H9 (cell line): ENCODE data around the gene BOLA3. TPM values are rescaled to one million over a fixed set of nuclear protein-coding genes. Genes with fewer than 3 reads are reported as not detected.

Experiments used
- DNase-seq: peaks from one replicate; pipeline ENCODE4 v3.0.0-alpha.2; 2017
- H2AFZ ChIP-seq: one replicate; pipeline ENCODE4 v1.6.1; 2013; ENCODE audit warnings: mild to moderate bottlenecking, low read length, control low read depth, moderate library complexity
- H2AK5ac ChIP-seq: 2 replicates; pipeline ENCODE4 v1.6.1; 2013; ENCODE audit warnings: low read length, control low read depth, mixed read lengths; ENCODE audit not compliant: insufficient read length
- H2BK120ac ChIP-seq: one replicate; pipeline ENCODE4 v1.6.1; 2013; ENCODE audit warnings: low read depth, mild to moderate bottlenecking, low read length, control low read depth, inconsistent platforms; ENCODE audit not compliant: poor library complexity, severe bottlenecking
- H2BK12ac ChIP-seq: 2 replicates; pipeline ENCODE4 v1.6.1; 2013; ENCODE audit warnings: low read length, control low read depth, mixed read lengths, low read depth; ENCODE audit not compliant: insufficient read length
- H2BK15ac ChIP-seq: 2 replicates; pipeline ENCODE4 v1.6.1; 2013; ENCODE audit warnings: low read depth, low read length, control low read depth
- H2BK20ac ChIP-seq: one replicate; pipeline ENCODE4 v1.6.1; 2013; ENCODE audit warnings: low read depth, mild to moderate bottlenecking, low read length, control low read depth, inconsistent platforms; ENCODE audit not compliant: poor library complexity, severe bottlenecking
- H2BK5ac ChIP-seq: 2 replicates; pipeline ENCODE4 v1.6.1; 2013; ENCODE audit warnings: low read length, control low read depth, mixed read lengths; ENCODE audit not compliant: insufficient read length
- H3K14ac ChIP-seq: 2 replicates; pipeline ENCODE4 v1.6.1; 2013; ENCODE audit warnings: low read length, control low read depth; ENCODE audit not compliant: insufficient read depth
- H3K18ac ChIP-seq: 2 replicates; pipeline ENCODE4 v1.6.1; 2013; ENCODE audit warnings: low read depth, mild to moderate bottlenecking, mixed read lengths, low read length, control low read depth; ENCODE audit not compliant: insufficient read length
- H3K23ac ChIP-seq: 2 replicates; pipeline ENCODE4 v1.6.1; 2013; ENCODE audit warnings: low read length, control low read depth, mixed read lengths, low read depth; ENCODE audit not compliant: insufficient read length
- H3K23me2 ChIP-seq: 2 replicates; pipeline ENCODE4 v1.6.1; 2013; ENCODE audit warnings: low read depth, mild to moderate bottlenecking, mixed read lengths, low read length, control low read depth; ENCODE audit not compliant: insufficient read length, poor library complexity, severe bottlenecking
- H3K27ac ChIP-seq: 2 replicates; pipeline ENCODE4 v1.5.1; 2013; ENCODE audit warnings: low read length, control low read depth, mixed read lengths, low read depth; ENCODE audit not compliant: insufficient read length
- H3K27me3 ChIP-seq: 2 replicates; pipeline ENCODE4 v1.6.1; 2013; ENCODE audit warnings: low read length, control low read depth, inconsistent platforms; ENCODE audit not compliant: insufficient read depth
- H3K4ac ChIP-seq: 2 replicates; pipeline ENCODE4 v1.6.1; 2013; ENCODE audit warnings: low read depth, mild to moderate bottlenecking, control low read depth, inconsistent platforms, low read length, moderate library complexity
- H3K4me1 ChIP-seq: 2 replicates; pipeline ENCODE4 v1.6.1; 2013; ENCODE audit warnings: low read length, control low read depth, inconsistent platforms; ENCODE audit not compliant: insufficient read depth
- H3K4me2 ChIP-seq: 2 replicates; pipeline ENCODE4 v1.6.1; 2013; ENCODE audit warnings: low read length, control low read depth, mixed read lengths; ENCODE audit not compliant: insufficient read length, insufficient read depth
- H3K56ac ChIP-seq: 2 replicates; pipeline ENCODE4 v1.6.1; 2013; ENCODE audit warnings: low read depth, mild to moderate bottlenecking, mixed read lengths, low read length, control low read depth; ENCODE audit not compliant: insufficient read length
- H3K79me1 ChIP-seq: 2 replicates; pipeline ENCODE4 v1.6.1; 2013; ENCODE audit warnings: low read depth, mild to moderate bottlenecking, moderate library complexity, low read length, control low read depth, inconsistent platforms; ENCODE audit not compliant: insufficient read depth, poor library complexity, severe bottlenecking
- H3K79me2 ChIP-seq: 2 replicates; pipeline ENCODE4 v1.6.1; 2013; ENCODE audit warnings: low read length, control low read depth, inconsistent platforms; ENCODE audit not compliant: insufficient read depth
- H3K9ac ChIP-seq: 2 replicates; pipeline ENCODE4 v1.6.1; 2013; ENCODE audit warnings: low read length, control low read depth, mixed read lengths; ENCODE audit not compliant: insufficient read length; ENCODE audit errors: extremely low read depth
- H3K9me3 ChIP-seq: one replicate; pipeline ENCODE4 v1.6.1; 2013; ENCODE audit warnings: low read depth, low read length, inconsistent platforms; ENCODE audit not compliant: control insufficient read depth
- H3T11ph ChIP-seq: one replicate; pipeline ENCODE4 v1.6.1; 2013; ENCODE audit warnings: mild to moderate bottlenecking, low read length, control low read depth, inconsistent platforms
- H4K20me1 ChIP-seq: one replicate; pipeline ENCODE4 v1.6.1; 2013; ENCODE audit not compliant: control insufficient read depth, insufficient read length, insufficient read depth
- H4K5ac ChIP-seq: 2 replicates; pipeline ENCODE4 v1.6.1; 2013; ENCODE audit warnings: low read depth, mild to moderate bottlenecking, mixed read lengths, low read length, control low read depth; ENCODE audit not compliant: insufficient read length
- H4K8ac ChIP-seq: replicated peaks from 2 replicates; pipeline ENCODE4 v1.6.1; 2013; ENCODE audit warnings: low read length, control low read depth, mixed read lengths, low read depth; ENCODE audit not compliant: insufficient read length
- H4K91ac ChIP-seq: 2 replicates; pipeline ENCODE4 v1.6.1; 2013; ENCODE audit warnings: low read depth, mild to moderate bottlenecking, moderate library complexity, mixed read lengths, low read length, control low read depth; ENCODE audit not compliant: insufficient read length
- H3K27ac Mint-ChIP-seq, 3 experiments: 2 replicates in 2 of 3; 3 replicates in 1 of 3; pipeline ENCODE4 v1.8.0; 2020 to 2021; ENCODE audit warnings: mixed read lengths in 3 of 3, mild to moderate bottlenecking in 1 of 3, moderate library complexity in 1 of 3
- H3K27me3 Mint-ChIP-seq: 2 replicates; pipeline ENCODE4 v1.8.0; 2021; ENCODE audit warnings: low read depth, mild to moderate bottlenecking, moderate library complexity, mixed read lengths
- H3K36me3 Mint-ChIP-seq, 3 experiments: 2 replicates in 2 of 3; 3 replicates in 1 of 3; pipeline ENCODE4 v1.8.0; 2020 to 2021; ENCODE audit warnings: low read depth in 3 of 3, mixed read lengths in 3 of 3; ENCODE audit not compliant: insufficient read depth in 1 of 3
- H3K4me1 Mint-ChIP-seq, 2 experiments: 2 replicates each; pipeline ENCODE4 v1.8.0; 2020; ENCODE audit warnings: mixed read lengths in 2 of 2
- H3K4me3 Mint-ChIP-seq, 2 experiments: 2 replicates in 1 of 2; 3 replicates in 1 of 2; pipeline ENCODE4 v1.8.0; 2020 to 2021; ENCODE audit warnings: mild to moderate bottlenecking in 2 of 2, mixed read lengths in 2 of 2, moderate library complexity in 1 of 2
- H3K9me3 Mint-ChIP-seq, 2 experiments: 2 replicates in 1 of 2; 3 replicates in 1 of 2; pipeline ENCODE4 v1.8.0; 2020; ENCODE audit warnings: mild to moderate bottlenecking in 2 of 2, mixed read lengths in 2 of 2, moderate library complexity in 1 of 2
- WGBS: extraction: QIAGEN DNeasy Blood & Tissue Kit; methylation state at CpG from one replicate; pipeline ENCODE4 v1.1.7; 2013; ENCODE audit warnings: missing lambda C conversion rate, low lambda C conversion rate, mixed read lengths; ENCODE audit not compliant: insufficient read length; ENCODE audit errors: extremely low coverage; 5-methylcytosine and 5-hydroxymethylcytosine counted together
- total RNA-seq: library from RNA; stranded (reverse); gene quantifications from 2 replicates; pipeline ENCODE4 v1.2.1, GENCODE V29; 2021
- TF ChIP-seq, protein P1 (sequence below): fragments of 200-600 bp; sonication (generic); conservative IDR thresholded peaks from 3 replicates; pipeline ENCODE4 v1.8.0; 2021; ENCODE audit warnings: antibody characterized with exemption, mild to moderate bottlenecking

BOLA3 gene
- total RNA-seq, 1 experiment from 2014 or later: 45.0 TPM

DNA sequence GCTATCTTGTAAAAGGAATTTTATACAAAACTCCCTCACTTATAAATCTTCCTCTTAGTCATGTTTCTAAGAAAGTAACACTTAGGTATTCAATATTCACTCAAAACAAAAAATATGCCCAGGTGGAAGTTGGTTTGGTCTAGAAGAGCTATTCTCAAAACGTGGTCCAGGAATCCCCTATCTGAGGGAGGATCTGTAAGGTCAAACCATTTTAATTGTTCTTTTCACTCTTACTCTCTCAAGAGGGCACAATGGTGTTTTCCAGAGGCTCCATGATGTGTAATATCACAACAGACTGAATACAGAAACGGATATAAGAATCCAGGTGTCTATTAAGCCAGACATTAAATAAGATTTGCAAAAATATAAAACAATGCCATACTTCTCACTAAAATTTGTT is 21.0 kb upstream of the BOLA3 start:
- no peak overlapping the region for H2AFZ ChIP-seq
- H3K9me3 ChIP-seq: no peaks in the 10 kb centered on the region
- no peaks in the 10 kb centered on the region for H3K4me1 Mint-ChIP-seq
- no peak overlapping the region; a peak in 1 of 5 replicates for H3K4me3 Mint-ChIP-seq
- no peaks in the 10 kb centered on the region; the same call in 1 of the 2 replicates for H3K79me2 ChIP-seq
- no peak overlapping the region for H2BK120ac ChIP-seq
- H3K56ac ChIP-seq: no peak overlapping the region
- TF ChIP-seq, protein P1, sequence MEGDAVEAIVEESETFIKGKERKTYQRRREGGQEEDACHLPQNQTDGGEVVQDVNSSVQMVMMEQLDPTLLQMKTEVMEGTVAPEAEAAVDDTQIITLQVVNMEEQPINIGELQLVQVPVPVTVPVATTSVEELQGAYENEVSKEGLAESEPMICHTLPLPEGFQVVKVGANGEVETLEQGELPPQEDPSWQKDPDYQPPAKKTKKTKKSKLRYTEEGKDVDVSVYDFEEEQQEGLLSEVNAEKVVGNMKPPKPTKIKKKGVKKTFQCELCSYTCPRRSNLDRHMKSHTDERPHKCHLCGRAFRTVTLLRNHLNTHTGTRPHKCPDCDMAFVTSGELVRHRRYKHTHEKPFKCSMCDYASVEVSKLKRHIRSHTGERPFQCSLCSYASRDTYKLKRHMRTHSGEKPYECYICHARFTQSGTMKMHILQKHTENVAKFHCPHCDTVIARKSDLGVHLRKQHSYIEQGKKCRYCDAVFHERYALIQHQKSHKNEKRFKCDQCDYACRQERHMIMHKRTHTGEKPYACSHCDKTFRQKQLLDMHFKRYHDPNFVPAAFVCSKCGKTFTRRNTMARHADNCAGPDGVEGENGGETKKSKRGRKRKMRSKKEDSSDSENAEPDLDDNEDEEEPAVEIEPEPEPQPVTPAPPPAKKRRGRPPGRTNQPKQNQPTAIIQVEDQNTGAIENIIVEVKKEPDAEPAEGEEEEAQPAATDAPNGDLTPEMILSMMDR: no peak
- no peak overlapping the region for H3K23ac ChIP-seq
- H4K91ac ChIP-seq: no peak overlapping the region
- no peak overlapping the region for H3K14ac ChIP-seq
- H3K27me3 Mint-ChIP-seq: no peaks in the 10 kb centered on the region
- H3T11ph ChIP-seq: no peak overlapping the region
- H3K4me2 ChIP-seq: no peak overlapping the region
- H3K27ac ChIP-seq: no peak overlapping the region
- H3K9me3 Mint-ChIP-seq: no peaks in the 10 kb centered on the region
- H3K18ac ChIP-seq: no peak overlapping the region
- H3K27me3 ChIP-seq: no peaks in the 10 kb centered on the region
- no peak overlapping the region for H4K8ac ChIP-seq
- H3K4me1 ChIP-seq: no peaks in the 10 kb centered on the region
- H4K5ac ChIP-seq: no peak overlapping the region
- no peak for DNase-seq
- peaks cover 4% of the 10 kb centered on the region for H3K79me1 ChIP-seq
- H3K27ac Mint-ChIP-seq: no peak overlapping the region
- WGBS: no CpG with 5 or more reads among the region's 2 CpGs
- H3K36me3 Mint-ChIP-seq: peaks cover 48 to 74% (median 69%) of the 10 kb centered on the region in 3 experiments; a peak in 6 of 7 replicates
- no peak overlapping the region for H2BK5ac ChIP-seq
- no peak overlapping the region for H3K9ac ChIP-seq
- H3K4ac ChIP-seq: no peak overlapping the region
- no peak overlapping the region for H2BK20ac ChIP-seq
- no peaks in the 10 kb centered on the region for H3K23me2 ChIP-seq
- no peak overlapping the region for H2BK15ac ChIP-seq
- no peaks in the 10 kb centered on the region for H4K20me1 ChIP-seq
- no peak overlapping the region for H2AK5ac ChIP-seq
- H2BK12ac ChIP-seq: no peak overlapping the region
